Erythroblast (primary cell): Measurements from ENCODE around the gene WWP2.

Experiments
- GATA1 ChIP-seq: IDR thresholded peaks from 2 replicates; pipeline ENCODE4 v1.6.1; 2011; ENCODE audit warnings: low read depth, mild to moderate bottlenecking, control low read depth, low read length, moderate library complexity
- POLR2A ChIP-seq: IDR thresholded peaks from 2 replicates; pipeline ENCODE4 v1.6.1; 2011; ENCODE audit warnings: mild to moderate bottlenecking, low read length

DNA sequence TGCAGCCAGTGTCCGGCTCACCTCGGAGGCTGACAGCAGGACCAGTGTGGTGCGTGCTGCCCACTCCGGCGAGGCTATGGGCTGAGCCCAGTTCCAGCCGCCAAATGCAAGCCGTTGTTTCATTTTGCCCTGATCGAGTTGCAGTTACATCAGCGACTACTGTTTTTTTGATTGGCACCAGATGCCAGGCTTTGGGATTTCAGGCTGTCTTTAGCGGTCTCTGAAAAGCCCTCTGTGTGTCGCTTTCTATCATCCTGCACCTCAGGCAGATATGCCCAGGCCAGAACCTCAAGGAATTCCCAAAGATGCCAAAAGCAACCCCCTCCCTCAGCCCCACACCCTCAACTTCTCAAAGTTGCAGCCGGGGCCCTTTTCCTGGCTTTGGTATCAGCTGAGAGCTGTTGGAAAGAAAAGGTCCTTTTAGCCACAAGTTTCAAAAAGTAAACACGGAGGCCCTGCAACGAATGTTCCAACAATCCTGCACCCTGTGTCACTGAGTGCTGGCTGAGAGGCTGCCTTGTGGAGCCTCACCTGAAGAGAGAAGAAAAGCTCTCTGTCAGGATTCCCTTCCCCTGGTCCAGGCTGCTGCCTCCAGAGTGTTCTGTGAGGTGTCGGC, 58.9 kb downstream of the WWP2 start:
- TF ChIP-seq POLR2A (no peak), GATA1 (no peak)
